Transverse colon (tissue), 3 donors: ENCODE results near the gene AMOTL2.

Experiments used
- POLR2A ChIP-seq: fragments of 450-650 bp; IDR thresholded peaks from one replicate; pipeline ENCODE4 v1.6.1; 2016; ENCODE audit warnings: antibody characterized with exemption, mild to moderate bottlenecking, moderate library complexity
- TF ChIP-seq, protein P1 (sequence below), 5 experiments: fragments of 200-600 bp in 3 of 5; fragments of 450-650 bp in 2 of 5; sonication (generic) in 3 of 5; IDR thresholded peaks; 1 replicate in 2 of 5; 2 replicates in 3 of 5; pipeline ENCODE4 v1.5.1; 2016 to 2017; ENCODE audit warnings: antibody characterized with exemption in 5 of 5, inconsistent platforms in 3 of 5, mild to moderate bottlenecking in 2 of 5, moderate library complexity in 1 of 5

DNA sequence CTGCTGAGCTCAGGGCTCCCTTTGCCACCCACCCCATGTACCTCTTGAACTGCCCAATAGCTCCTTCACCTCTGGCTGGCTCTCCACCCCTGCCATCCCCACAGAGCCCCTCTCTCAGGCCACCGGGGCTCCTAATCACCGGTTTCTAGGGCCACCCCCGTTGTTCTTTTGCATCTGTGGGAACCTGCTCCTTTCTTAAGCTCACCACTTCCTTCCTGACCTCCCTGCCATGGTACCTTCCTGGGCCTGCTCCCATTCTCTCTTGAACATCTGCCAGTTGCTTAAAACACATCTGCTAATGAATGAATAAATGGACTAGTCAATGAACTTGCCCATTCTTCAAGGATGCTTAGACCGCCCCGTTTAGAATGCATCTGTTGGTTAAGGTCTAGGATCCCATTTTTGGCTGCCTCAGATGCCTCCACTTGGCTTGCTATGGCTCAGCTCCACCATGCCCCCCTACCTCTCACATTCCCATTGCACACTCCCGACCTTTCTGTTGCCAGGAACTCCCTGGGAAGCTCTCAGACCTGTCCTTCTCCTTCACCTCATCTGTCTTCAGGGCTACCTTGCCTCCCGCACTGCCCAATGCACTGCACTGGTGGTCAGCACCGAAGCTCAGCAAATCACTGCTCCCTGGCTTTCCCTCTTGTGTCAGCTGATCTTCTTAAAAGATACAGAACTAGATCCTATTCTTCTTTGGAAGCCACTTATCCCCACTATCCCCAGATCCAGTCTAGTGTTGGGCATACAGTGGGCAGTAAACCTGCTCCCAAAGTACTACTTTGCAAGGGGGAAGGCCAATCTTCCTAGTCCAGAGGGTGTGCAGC is 9.1 kb downstream of the AMOTL2 start:
- no peak for TF ChIP-seq POLR2A
- TF ChIP-seq, protein P1, sequence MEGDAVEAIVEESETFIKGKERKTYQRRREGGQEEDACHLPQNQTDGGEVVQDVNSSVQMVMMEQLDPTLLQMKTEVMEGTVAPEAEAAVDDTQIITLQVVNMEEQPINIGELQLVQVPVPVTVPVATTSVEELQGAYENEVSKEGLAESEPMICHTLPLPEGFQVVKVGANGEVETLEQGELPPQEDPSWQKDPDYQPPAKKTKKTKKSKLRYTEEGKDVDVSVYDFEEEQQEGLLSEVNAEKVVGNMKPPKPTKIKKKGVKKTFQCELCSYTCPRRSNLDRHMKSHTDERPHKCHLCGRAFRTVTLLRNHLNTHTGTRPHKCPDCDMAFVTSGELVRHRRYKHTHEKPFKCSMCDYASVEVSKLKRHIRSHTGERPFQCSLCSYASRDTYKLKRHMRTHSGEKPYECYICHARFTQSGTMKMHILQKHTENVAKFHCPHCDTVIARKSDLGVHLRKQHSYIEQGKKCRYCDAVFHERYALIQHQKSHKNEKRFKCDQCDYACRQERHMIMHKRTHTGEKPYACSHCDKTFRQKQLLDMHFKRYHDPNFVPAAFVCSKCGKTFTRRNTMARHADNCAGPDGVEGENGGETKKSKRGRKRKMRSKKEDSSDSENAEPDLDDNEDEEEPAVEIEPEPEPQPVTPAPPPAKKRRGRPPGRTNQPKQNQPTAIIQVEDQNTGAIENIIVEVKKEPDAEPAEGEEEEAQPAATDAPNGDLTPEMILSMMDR (IDR thresholded peaks at IDR 0.05): no peak
